Stomach (tissue), 9 donors: ENCODE data around the gene TWF2. TPM values are rescaled to one million over a fixed set of nuclear protein-coding genes. Genes with fewer than 3 reads are reported as not detected.
"Not testable (repeated sequence)": the region's sequence is repeated elsewhere in the genome, so short reads cannot be mapped to it uniquely, and the experiment has no call there.

Source experiments
- DNase-seq, 2 donors: peaks; one replicate each; pipeline versions ENCODE4 v3.0.0 to v3.0.0-alpha.2; 2013 to 2019
- H3K27ac ChIP-seq, 5 donors: fragments of 200-600 bp in 4 of 5; sonication (generic) in 4 of 5; one replicate each; pipeline ENCODE4 v1.5.1; 2013 to 2019; ENCODE audit warnings: mild to moderate bottlenecking in 1 of 5, moderate library complexity in 1 of 5
- H3K27me3 ChIP-seq, 3 donors: fragments of 200-600 bp; sonication (generic); one replicate each; pipeline ENCODE4 v1.5.1; 2017 to 2019; ENCODE audit warnings: mixed run types in 1 of 3
- H3K36me3 ChIP-seq, 4 donors: fragments of 200-600 bp; sonication (generic); 1 replicate in 3 of 4; 2 replicates in 1 of 4; pipeline ENCODE4 v1.5.1; 2016 to 2019
- H3K4me1 ChIP-seq, 4 donors: fragments of 200-600 bp; sonication (generic); one replicate each; pipeline ENCODE4 v1.5.1; 2016 to 2019
- H3K4me3 ChIP-seq, 4 donors: fragments of 200-600 bp; sonication (generic) in 3 of 4; one replicate each; pipeline ENCODE4 v1.5.1; 2016 to 2019; ENCODE audit warnings: mild to moderate bottlenecking in 1 of 4
- H3K9me3 ChIP-seq, 4 donors: fragments of 200-600 bp; sonication (generic); one replicate each; pipeline ENCODE4 v1.5.1; 2016 to 2019
- CTCF ChIP-seq, 7 experiments: fragments of 450-650 bp in 4 of 7; fragments of 200-600 bp in 3 of 7; sonication (generic) in 3 of 7; IDR thresholded peaks; one replicate each; pipeline ENCODE4 v1.5.1; 2016 to 2019; ENCODE audit warnings: antibody characterized with exemption in 7 of 7, control low read depth in 2 of 7, mild to moderate bottlenecking in 1 of 7
- EP300 ChIP-seq: sonication (generic); formaldehyde crosslinking; IDR thresholded peaks from one replicate; pipeline ENCODE4 v1.6.1; 2017; ENCODE audit warnings: antibody characterized with exemption
- POLR2A ChIP-seq, 4 donors: fragments of 450-650 bp; IDR thresholded peaks; one replicate each; pipeline ENCODE4 v1.6.1; 2016; ENCODE audit warnings: antibody characterized with exemption in 4 of 4, control low read depth in 2 of 4, mild to moderate bottlenecking in 1 of 4, moderate library complexity in 1 of 4
- POLR2AphosphoS5 ChIP-seq, 3 donors: sonication (generic); formaldehyde crosslinking; IDR thresholded peaks; one replicate each; pipeline ENCODE4 v1.6.1; 2016; ENCODE audit warnings: antibody characterized with exemption in 3 of 3
- WGBS, 5 donors: extraction: QIAGEN DNeasy Blood & Tissue Kit in 3 of 5; methylation state at CpG; one replicate each; pipeline versions ENCODE4 v1.1.5 to v1.1.7; 2013 to 2018; 5-methylcytosine and 5-hydroxymethylcytosine counted together
- intact Hi-C: fragments of 100-400 bp; cut with DNase I; formaldehyde crosslinking; loops from one replicate; pipeline ENCODE4 v1.15.1; 2023; ENCODE audit warnings: low total_unique reads
- polyA plus RNA-seq, 3 donors: library from polyadenylated mRNA; stranded (reverse); fragments of 200-250 nt; gene quantifications; one replicate each; pipeline ENCODE4 v1.2.3, GENCODE V29; 2013
- total RNA-seq, 5 donors: library from RNA; depleted of rRNA; stranded (reverse); fragments of >200 nt; gene quantifications; one replicate each; pipeline versions ENCODE4 v1.1.0 to v1.2.3, GENCODE V29; 2014 to 2016
- donor health status: healthy with polysubstance abuse.
- donor health status: Bipolar disorder and iron deficiency.
- donor health status: healthy.

The TWF2 gene
- total and polyA plus RNA-seq, 8 donors, result 18.7 to 237 (median 40.0) TPM

- H3K27me3 ChIP-seq, result no peaks in the 10 kb centered on the region
- TF ChIP-seq POLR2AphosphoS5 (IDR thresholded peaks at IDR 0.05) (no peak), CTCF (IDR thresholded peaks at IDR 0.05) (no peak), POLR2A (IDR thresholded peaks at IDR 0.05) (no peak), EP300 (no peak)
- H3K4me3 ChIP-seq, result no peak overlapping the region
- peak overlapping the region in 3 of 5 donors; percentile 27 to 64 (median 46) for H3K27ac ChIP-seq
- no peak for DNase-seq
- H3K9me3 ChIP-seq, result no peaks in the 10 kb centered on the region
- H3K4me1 ChIP-seq, result peaks cover 58 to 95% (median 74%) of the 10 kb centered on the region in 4 donors
- 51 to 85% (median 68%) methylated on average over 3 of the region's 3 CpGs for WGBS, 5 donors
- intact Hi-C loops, result no loop called here
- H3K36me3 ChIP-seq, result peaks cover 14 to 42% (median 39%) of the 10 kb centered on the region in 4 donors
Observed at GRCh38 chr3:52272831-52273230, 33.9 kb upstream of the TWF2 start.

GRCh38 chr3:52272172-52272571, 33.2 kb upstream of the TWF2 start:
- Histone ChIP-seq H3K4me1 (peaks cover 58 to 100% (median 73%) of the 10 kb centered on the region in 4 donors), H3K27ac (peak overlapping the region in 3 of 5 donors; percentile 47 to 64 (median 58)), H3K4me3 (peak overlapping the region in 1 of 4 donors; percentile 15), H3K36me3 (peaks cover 21 to 49% (median 45%) of the 10 kb centered on the region in 4 donors)
- intact Hi-C loops, H3K27me3 ChIP-seq, H3K9me3 ChIP-seq, DNase-seq: not testable (repeated sequence)
- WGBS, 5 donors, result 71 to 87% (median 81%) methylated on average over 9 of the region's 9 CpGs

GRCh38 chr3:52270252-52270754, 31.3 kb upstream of the TWF2 start:
- 24 to 45% (median 38%) methylated on average over 9 of the region's 9 CpGs for WGBS, 5 donors
- peak in 1 of 2 donors; percentile 34 for DNase-seq
- no peaks in the 10 kb centered on the region for H3K27me3 ChIP-seq
- peak overlapping the region in 3 of 5 donors; percentile 47 to 64 (median 58) for H3K27ac ChIP-seq
- no peak for TF ChIP-seq EP300
- no peak for TF ChIP-seq POLR2AphosphoS5 (IDR thresholded peaks at IDR 0.05)
- intact Hi-C loops, result no loop called here
- no peak overlapping the region for H3K4me3 ChIP-seq
- peaks cover 43 to 88% (median 56%) of the 10 kb centered on the region in 4 donors for H3K4me1 ChIP-seq
- H3K9me3 ChIP-seq, result no peaks in the 10 kb centered on the region
- peaks cover 39 to 67% (median 64%) of the 10 kb centered on the region in 4 donors for H3K36me3 ChIP-seq

- intact Hi-C loops, result no loop called here
- H3K27me3 ChIP-seq, result no peaks in the 10 kb centered on the region
- peaks cover 42 to 70% (median 67%) of the 10 kb centered on the region in 4 donors for H3K36me3 ChIP-seq
- no peak overlapping the region for H3K4me3 ChIP-seq
- peaks cover 37 to 88% (median 53%) of the 10 kb centered on the region in 4 donors for H3K4me1 ChIP-seq
- TF ChIP-seq POLR2AphosphoS5 (IDR thresholded peaks at IDR 0.05) (no peak), EP300 (no peak), CTCF (IDR thresholded peaks at IDR 0.05) (no peak), POLR2A (IDR thresholded peaks at IDR 0.05) (no peak)
- 39 to 58% (median 44%) methylated on average over 3 of the region's 3 CpGs for WGBS, 5 donors
- H3K27ac ChIP-seq, result peak overlapping the region in 3 of 5 donors; percentile 47 to 64 (median 58)
- H3K9me3 ChIP-seq, result no peaks in the 10 kb centered on the region
- DNase-seq, result no peak
Observed at GRCh38 chr3:52269776-52270175, 30.8 kb upstream of the TWF2 start.

GRCh38 chr3:52268036-52268435, 29.1 kb upstream of the TWF2 start:
- intact Hi-C loops, result no loop called here
- Histone ChIP-seq H3K27ac (no peak overlapping the region), H3K4me3 (no peak overlapping the region), H3K4me1 (peaks cover 23 to 88% (median 50%) of the 10 kb centered on the region in 4 donors), H3K36me3 (peaks cover 57 to 81% (median 78%) of the 10 kb centered on the region in 4 donors), H3K27me3 (no peaks in the 10 kb centered on the region), H3K9me3 (no peaks in the 10 kb centered on the region)
- TF ChIP-seq POLR2A (IDR thresholded peaks at IDR 0.05) (no peak), POLR2AphosphoS5 (IDR thresholded peaks at IDR 0.05) (no peak), CTCF (IDR thresholded peaks at IDR 0.05) (no peak), EP300 (no peak)
- WGBS, 5 donors, result 83 to 91% (median 88%) methylated on average over 7 of the region's 7 CpGs
- DNase-seq, result no peak
